Psoas muscle (tissue), 8 donors: ENCODE measurements around the gene NFKBIL1. TPM values are rescaled to one million over a fixed set of nuclear protein-coding genes. Genes with fewer than 3 reads are reported as not detected.

Experiments
- ATAC-seq, 4 donors: fragments of 200-7000 bp; cut with Tn5 transposase; one replicate each; pipeline ENCODE4 v1.9.1; 2020; ENCODE audit warnings: moderate library complexity in 3 of 4, mild to moderate bottlenecking in 2 of 4
- DNase-seq, 2 donors: peaks; one replicate each; pipeline ENCODE4 v3.0.0-alpha.2; 2020
- H3K27ac ChIP-seq: fragments of 200-600 bp; one replicate; pipeline ENCODE4 v1.8.0; 2022
- H3K27me3 ChIP-seq, 3 donors: fragments of 200-600 bp in 1 of 3; one replicate each; pipeline versions ENCODE4 v1.6.1 to v1.8.0; 2013 to 2022; ENCODE audit warnings: low read length in 2 of 3, mild to moderate bottlenecking in 2 of 3, moderate library complexity in 1 of 3; ENCODE audit not compliant: insufficient read depth in 3 of 3
- H3K36me3 ChIP-seq, 2 donors: fragments of 200-600 bp in 1 of 2; one replicate each; pipeline versions ENCODE4 v1.6.1 to v1.8.0; 2013 to 2022; ENCODE audit warnings: low read depth in 1 of 2, mild to moderate bottlenecking in 1 of 2, moderate library complexity in 1 of 2; ENCODE audit not compliant: insufficient read depth in 1 of 2
- H3K4me1 ChIP-seq: fragments of 200-600 bp; one replicate; pipeline ENCODE4 v1.8.0; 2022
- H3K4me3 ChIP-seq: fragments of 200-600 bp; one replicate; pipeline ENCODE4 v1.8.0; 2022; ENCODE audit warnings: mild to moderate bottlenecking
- H3K9me3 ChIP-seq: fragments of 200-600 bp; one replicate; pipeline ENCODE4 v1.8.0; 2022
- WGBS, 3 donors: extraction: QIAGEN DNeasy Blood & Tissue Kit; methylation state at CpG; one replicate each; pipeline versions ENCODE4 v1.1.6 to v1.1.7; 2013; 5-methylcytosine and 5-hydroxymethylcytosine counted together
- intact Hi-C, 2 donors: fragments of 100-400 bp; cut with DNase I; formaldehyde crosslinking; loops; one replicate each; pipeline versions ENCODE4 v1.11.0 to v1.14.2; 2022
- polyA plus RNA-seq, 3 donors: library from polyadenylated mRNA; stranded (reverse); fragments of 200-250 nt; gene quantifications; one replicate each; pipeline ENCODE4 v1.2.3, GENCODE V29; 2013
- total RNA-seq, 4 donors: library from RNA; stranded (reverse); fragmentation: NEBNext Ultra II Directional in 2 of 4; extraction: Animal tissue kit (Norgen Biotek cat#: 25700) in 2 of 4; gene quantifications; one replicate each; pipeline versions ENCODE4 v1.2.1 to v1.2.4, GENCODE V29; 2021 to 2023
- TF ChIP-seq, protein P1 (sequence below): fragments of 200-600 bp; IDR thresholded peaks from one replicate; pipeline ENCODE4 v1.8.0; 2022; ENCODE audit warnings: antibody characterized with exemption
- donor health status: healthy with polysubstance abuse.
- donor health status: DM: no; HTN: no; CAD: no; lungs with moderate emphysema.
- donor health status: Bipolar disorder and iron deficiency.
- donor health status: healthy.
- donor health status: DM: yes; HTN: yes; CAD: no.
- donor health status: DM: no; HTN: no; CAD: no.
- donor health status: DM: no; HTN: no; CAD: no.
- donor health status: DM: yes; HTN: yes; CAD: no.

NFKBIL1 gene
- total and polyA plus RNA-seq, 7 donors: 13.7 to 29.3 (median 19.1) TPM

DNA sequence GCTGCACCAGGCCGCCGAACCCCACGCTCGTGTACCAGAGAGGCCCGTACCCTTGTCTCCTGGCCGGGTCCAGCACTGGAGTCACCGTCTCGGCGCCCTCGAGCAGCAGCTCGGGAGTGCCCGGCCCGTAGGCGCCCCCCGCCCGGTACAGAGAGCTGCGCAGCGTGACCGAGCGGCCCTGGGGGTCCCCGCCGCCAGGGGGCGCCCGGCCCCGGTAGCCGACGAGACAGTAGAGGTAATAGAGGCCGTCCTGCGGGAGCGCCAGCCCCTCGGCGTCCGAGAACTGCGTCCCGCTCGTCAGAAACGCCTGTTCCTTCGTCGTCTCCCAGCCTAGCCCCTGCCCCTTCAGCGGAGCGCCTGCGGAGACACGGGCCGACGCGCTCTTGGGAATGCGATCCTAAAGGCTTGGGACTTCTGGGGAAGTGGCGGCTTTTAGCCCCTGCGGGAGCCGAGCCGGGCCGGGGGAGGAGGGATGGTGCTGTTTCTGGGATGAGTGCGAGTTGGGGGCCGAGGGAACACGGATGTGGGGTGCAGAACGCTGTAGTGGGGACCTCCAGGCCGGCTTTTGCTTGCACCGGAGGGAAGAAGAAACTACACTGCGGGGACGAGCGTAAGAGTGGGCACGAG lies 33.5 kb downstream of the NFKBIL1 start:
- Histone ChIP-seq H3K4me1 (no peaks in the 10 kb centered on the region), H3K4me3 (peak overlapping the region; percentile 89), H3K27me3 (no peaks in the 10 kb centered on the region), H3K36me3 (no peaks in the 10 kb centered on the region), H3K9me3 (no peaks in the 10 kb centered on the region), H3K27ac (peak overlapping the region; percentile 75)
- peak; percentile 98 to 100 (median 99) for ATAC-seq
- DNase-seq: peak; percentile 91 to 95
- TF ChIP-seq, protein P1, sequence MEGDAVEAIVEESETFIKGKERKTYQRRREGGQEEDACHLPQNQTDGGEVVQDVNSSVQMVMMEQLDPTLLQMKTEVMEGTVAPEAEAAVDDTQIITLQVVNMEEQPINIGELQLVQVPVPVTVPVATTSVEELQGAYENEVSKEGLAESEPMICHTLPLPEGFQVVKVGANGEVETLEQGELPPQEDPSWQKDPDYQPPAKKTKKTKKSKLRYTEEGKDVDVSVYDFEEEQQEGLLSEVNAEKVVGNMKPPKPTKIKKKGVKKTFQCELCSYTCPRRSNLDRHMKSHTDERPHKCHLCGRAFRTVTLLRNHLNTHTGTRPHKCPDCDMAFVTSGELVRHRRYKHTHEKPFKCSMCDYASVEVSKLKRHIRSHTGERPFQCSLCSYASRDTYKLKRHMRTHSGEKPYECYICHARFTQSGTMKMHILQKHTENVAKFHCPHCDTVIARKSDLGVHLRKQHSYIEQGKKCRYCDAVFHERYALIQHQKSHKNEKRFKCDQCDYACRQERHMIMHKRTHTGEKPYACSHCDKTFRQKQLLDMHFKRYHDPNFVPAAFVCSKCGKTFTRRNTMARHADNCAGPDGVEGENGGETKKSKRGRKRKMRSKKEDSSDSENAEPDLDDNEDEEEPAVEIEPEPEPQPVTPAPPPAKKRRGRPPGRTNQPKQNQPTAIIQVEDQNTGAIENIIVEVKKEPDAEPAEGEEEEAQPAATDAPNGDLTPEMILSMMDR: peak; percentile 97
- 0 to 1% (median 0%) methylated on average over 49 to 62 of the region's 62 CpGs for WGBS, 3 donors
- intact Hi-C loops: loop anchor here (2.0 to 5.0 kb wide), 3 partner anchors 16 to 34 kb away; partner anchors contain the start of genes ATP6V1G2 (in 2 of the 2) and NFKBIL1 (in 2 of the 2)

DNA sequence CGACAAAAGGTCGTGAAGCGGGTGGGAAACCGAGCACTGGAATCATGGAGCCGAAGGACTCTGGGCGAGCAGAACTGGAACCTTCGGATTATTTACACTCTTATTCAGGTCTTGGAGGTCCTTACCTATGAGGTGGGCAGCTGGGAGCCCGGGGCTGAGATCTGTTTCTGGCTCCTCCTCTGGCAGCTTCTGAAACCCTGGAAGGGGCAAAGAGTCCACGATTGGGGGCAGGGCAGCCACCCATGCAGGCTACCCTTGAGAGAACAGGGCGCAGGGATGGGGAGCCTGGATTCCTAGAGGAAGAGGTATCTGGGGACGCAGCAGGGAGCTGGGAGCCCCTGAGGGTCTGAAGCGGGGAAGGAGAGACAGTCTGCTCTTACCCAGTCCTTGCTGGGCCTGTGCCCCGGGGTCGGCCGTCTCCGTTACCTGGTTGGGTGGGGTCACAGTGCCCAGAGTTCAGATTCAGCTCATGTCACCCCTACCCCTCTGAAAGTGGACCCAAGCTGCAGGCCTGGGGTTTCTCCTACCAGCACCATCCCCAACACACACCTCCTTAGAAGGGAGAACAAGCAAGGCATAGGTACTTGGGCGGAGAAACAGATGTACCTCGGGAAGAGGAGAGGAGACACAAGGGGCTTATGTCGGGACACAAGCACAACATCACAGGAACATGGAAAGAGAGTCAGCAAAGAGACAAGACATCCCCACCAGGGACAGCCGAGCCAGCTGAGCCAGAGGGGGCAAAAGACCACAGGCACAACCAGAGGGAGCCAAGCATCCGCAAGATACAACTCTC lies 34.2 kb downstream of the NFKBIL1 start:
- Histone ChIP-seq H3K27ac (peak overlapping the region; percentile 75), H3K4me1 (no peaks in the 10 kb centered on the region), H3K9me3 (no peaks in the 10 kb centered on the region), H3K4me3 (peak overlapping the region; percentile 89), H3K27me3 (no peaks in the 10 kb centered on the region), H3K36me3 (no peaks in the 10 kb centered on the region)
- intact Hi-C loops: loop anchor here (2.0 to 5.0 kb wide), 3 partner anchors 15 to 34 kb away; partner anchors contain the start of genes ATP6V1G2 (in 2 of the 2) and NFKBIL1 (in 2 of the 2)
- 24 to 30% (median 27%) methylated on average over 19 to 21 of the region's 21 CpGs for WGBS, 3 donors
- DNase-seq (no peak), ATAC-seq (peak; percentile 12 to 55 (median 24))
- TF ChIP-seq, protein P1: no peak

DNA sequence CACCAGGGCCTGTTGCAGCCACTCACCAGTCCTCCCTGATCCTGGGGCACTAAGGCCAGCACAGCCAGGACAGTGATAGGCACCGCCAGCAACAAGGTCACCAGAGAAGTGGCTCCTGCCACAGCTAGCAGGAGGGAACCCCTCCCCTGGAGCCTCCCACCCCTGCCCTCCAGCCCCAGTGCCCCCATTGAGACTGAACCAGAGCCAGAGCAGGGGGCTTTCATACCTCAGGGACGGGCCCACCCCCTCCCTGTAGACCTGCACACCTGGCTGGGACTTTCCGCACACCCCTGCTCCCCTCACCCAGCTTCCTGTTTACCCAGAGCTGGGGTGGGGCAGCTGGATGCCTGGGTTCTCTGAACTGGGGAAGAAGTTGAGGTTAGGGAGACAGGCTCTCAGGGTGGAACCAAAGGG lies 34.8 kb downstream of the NFKBIL1 start, which contains the start of gene LTB:
Gene LTB, minus strand, starts transcription at position 195 of the 414 bp plus-strand sequence. Its CDS starts 7 bp downstream, at position 188.
- intact Hi-C loops: loop anchor here (5.0 kb wide), 1 partner anchor 35 kb away; the partner anchor contains the start of genes ATP6V1G2 (in 2 of the 2) and NFKBIL1 (in 2 of the 2)
- H3K27me3 ChIP-seq: no peaks in the 10 kb centered on the region
- DNase-seq: no peak

DNA sequence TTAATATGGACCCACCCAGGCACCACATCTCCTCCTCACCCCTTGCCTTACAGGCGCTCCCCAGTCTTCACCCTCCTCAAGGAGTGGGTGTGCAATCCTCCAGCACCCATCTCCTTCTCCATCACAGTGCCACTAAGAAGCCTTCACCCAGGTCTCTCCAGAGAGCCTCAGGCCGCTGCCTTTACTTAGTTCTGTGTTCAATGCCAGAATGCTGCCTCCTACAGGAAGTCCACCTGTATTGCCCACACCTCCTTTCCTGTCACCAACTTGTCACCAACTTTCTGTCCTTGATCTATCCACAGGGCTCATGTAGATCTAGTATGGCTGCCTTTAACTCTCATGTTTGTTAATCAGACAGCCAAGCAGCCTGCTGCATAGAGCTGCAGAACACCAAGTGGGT lies 38.1 kb downstream of the NFKBIL1 start:
- no peak overlapping the region for H3K27ac ChIP-seq

More for the DNA sequence above, 34.8 kb downstream of the NFKBIL1 start, which contains the start of gene LTB:
- WGBS, 3 donors: 68 to 81% (median 79%) methylated on average over 3 of the region's 3 CpGs
- TF ChIP-seq, protein P1: no peak
- no peak for ATAC-seq
- Histone ChIP-seq H3K9me3 (no peaks in the 10 kb centered on the region), H3K4me1 (no peaks in the 10 kb centered on the region), H3K4me3 (peak within 1 kb of the TSS; percentile 89), H3K27ac (peak within 1 kb of the TSS; percentile 75), H3K36me3 (no peaks in the 10 kb centered on the region)

More for the DNA sequence above, 38.1 kb downstream of the NFKBIL1 start:
- no peaks in the 10 kb centered on the region for H3K4me1 ChIP-seq
- no peak for ATAC-seq
- no peaks in the 10 kb centered on the region for H3K27me3 ChIP-seq
- 56 to 77% (median 69%) methylated on average over 2 of the region's 2 CpGs for WGBS, 3 donors
- no peak for DNase-seq
- no peak overlapping the region for H3K4me3 ChIP-seq
- no peaks in the 10 kb centered on the region for H3K36me3 ChIP-seq
- intact Hi-C loops: no loop called here
- no peaks in the 10 kb centered on the region for H3K9me3 ChIP-seq
- TF ChIP-seq, protein P1: no peak
